ENCODE measurements around the gene ITGA8. TPM values are rescaled to one million over a fixed set of nuclear protein-coding genes. Genes with fewer than 3 reads are reported as not detected.
A peak's percentile ranks its signal among the peaks of the same experiment; 100 is the strongest.

Gene ITGA8
- total RNA-seq, 1 experiment from 2014 or later: not detected

DNA sequence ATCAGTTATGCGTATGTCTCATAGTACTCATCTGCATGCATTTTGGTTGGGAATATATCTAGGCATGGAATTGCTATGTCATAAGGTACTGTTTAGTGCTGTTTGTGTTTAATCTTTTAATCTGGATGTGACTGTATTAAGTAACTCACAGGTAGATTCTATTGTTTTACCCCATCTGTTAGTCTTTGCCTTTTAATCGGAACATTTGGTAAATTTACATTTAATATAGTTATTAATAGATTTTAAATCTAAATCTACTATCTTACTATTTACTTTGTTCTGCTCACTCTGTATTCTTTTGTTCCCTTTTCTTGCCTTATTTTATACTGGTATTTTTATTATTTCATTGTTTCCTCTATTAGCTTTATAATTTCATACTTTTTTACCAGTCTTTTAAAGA is 10.6 kb upstream of the ITGA8 start:
- DNase-seq (ENCODE audit: low spot score): no peak
- ChIA-PET CTCF (no interaction called here), POLR2A (ENCODE audit: low non-redundant PET) (no interaction called here)
- BruUV-seq (replicated peaks): no TSS peak
- TF ChIP-seq, protein P1, sequence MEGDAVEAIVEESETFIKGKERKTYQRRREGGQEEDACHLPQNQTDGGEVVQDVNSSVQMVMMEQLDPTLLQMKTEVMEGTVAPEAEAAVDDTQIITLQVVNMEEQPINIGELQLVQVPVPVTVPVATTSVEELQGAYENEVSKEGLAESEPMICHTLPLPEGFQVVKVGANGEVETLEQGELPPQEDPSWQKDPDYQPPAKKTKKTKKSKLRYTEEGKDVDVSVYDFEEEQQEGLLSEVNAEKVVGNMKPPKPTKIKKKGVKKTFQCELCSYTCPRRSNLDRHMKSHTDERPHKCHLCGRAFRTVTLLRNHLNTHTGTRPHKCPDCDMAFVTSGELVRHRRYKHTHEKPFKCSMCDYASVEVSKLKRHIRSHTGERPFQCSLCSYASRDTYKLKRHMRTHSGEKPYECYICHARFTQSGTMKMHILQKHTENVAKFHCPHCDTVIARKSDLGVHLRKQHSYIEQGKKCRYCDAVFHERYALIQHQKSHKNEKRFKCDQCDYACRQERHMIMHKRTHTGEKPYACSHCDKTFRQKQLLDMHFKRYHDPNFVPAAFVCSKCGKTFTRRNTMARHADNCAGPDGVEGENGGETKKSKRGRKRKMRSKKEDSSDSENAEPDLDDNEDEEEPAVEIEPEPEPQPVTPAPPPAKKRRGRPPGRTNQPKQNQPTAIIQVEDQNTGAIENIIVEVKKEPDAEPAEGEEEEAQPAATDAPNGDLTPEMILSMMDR (conservative IDR thresholded peaks at IDR 0.05; ENCODE audit: low read depth, low read length): no peak
- no peak for TF ChIP-seq EZH2 (IDR thresholded peaks at IDR 0.05; ENCODE audit: borderline replicate concordance, low read depth, low read length, poor library complexity, severe bottlenecking)
- Histone ChIP-seq H3K9me3 (ENCODE audit: low read depth, low read length, poor library complexity, severe bottlenecking) (no peaks in the 10 kb centered on the region), H3K27ac (ENCODE audit: low read depth, low read length, poor library complexity, severe bottlenecking) (no peak overlapping the region), H3K4me3 (ENCODE audit: low read depth, low read length, poor library complexity, severe bottlenecking) (no peak overlapping the region), H3K36me3 (ENCODE audit: insufficient read depth, low read length, poor library complexity, severe bottlenecking) (no peaks in the 10 kb centered on the region), H3K4me1 (ENCODE audit: insufficient read depth, low read length, poor library complexity, severe bottlenecking) (no peaks in the 10 kb centered on the region), H3K27me3 (replicated peaks; ENCODE audit: insufficient read depth, low read depth, low read length, poor library complexity) (peaks cover 9% of the 10 kb centered on the region)
- intact Hi-C loops (cut with micrococcal nuclease; ENCODE audit: unreplicated experiment): no loop called here

DNA sequence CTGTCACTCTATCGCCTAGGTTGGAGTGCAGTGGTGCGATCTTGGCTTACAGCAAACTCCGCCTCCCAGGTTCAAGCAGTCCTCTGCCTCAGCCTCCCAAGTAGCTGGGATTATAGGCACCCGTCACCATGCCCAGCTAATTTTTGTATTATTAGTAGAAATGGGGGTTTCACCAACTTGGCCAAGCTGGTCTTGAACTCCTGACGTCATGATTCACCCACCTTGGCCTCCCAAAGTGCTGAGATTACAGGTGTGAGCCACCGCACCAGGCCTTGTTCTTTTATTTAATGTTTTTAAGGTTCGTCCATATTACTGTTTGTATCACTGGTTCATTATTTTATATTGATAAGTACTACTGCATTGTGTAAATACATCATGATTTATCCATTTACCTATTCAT is 10.2 kb upstream of the ITGA8 start:
- no TSS peak for BruUV-seq (replicated peaks)
- intact Hi-C loops (cut with micrococcal nuclease; ENCODE audit: unreplicated experiment): loop anchor here (10.0 kb wide), 1 partner anchor 95 kb away; no protein-coding TSS in a partner anchor
- no peaks in the 10 kb centered on the region for H3K9me3 ChIP-seq (ENCODE audit: low read depth, low read length, poor library complexity, severe bottlenecking)
- TF ChIP-seq, protein P1 (conservative IDR thresholded peaks at IDR 0.05; ENCODE audit: low read depth, low read length): no peak
- TF ChIP-seq EZH2 (IDR thresholded peaks at IDR 0.05; ENCODE audit: borderline replicate concordance, low read depth, low read length, poor library complexity, severe bottlenecking): no peak
- no peak overlapping the region for H3K4me3 ChIP-seq (ENCODE audit: low read depth, low read length, poor library complexity, severe bottlenecking)
- ChIA-PET CTCF (interaction anchor here (0.6 to 0.7 kb wide), 2 partner anchors 14 to 17 kb away, joined by 5 to 21 read pairs; no protein-coding TSS in a partner anchor), POLR2A (ENCODE audit: low non-redundant PET) (no interaction called here)
- H3K4me1 ChIP-seq (ENCODE audit: insufficient read depth, low read length, poor library complexity, severe bottlenecking): no peaks in the 10 kb centered on the region
- no peaks in the 10 kb centered on the region for H3K36me3 ChIP-seq (ENCODE audit: insufficient read depth, low read length, poor library complexity, severe bottlenecking)
- H3K27me3 ChIP-seq (replicated peaks; ENCODE audit: insufficient read depth, low read depth, low read length, poor library complexity): peaks cover 6% of the 10 kb centered on the region
- H3K27ac ChIP-seq (ENCODE audit: low read depth, low read length, poor library complexity, severe bottlenecking): no peak overlapping the region
- no peak for DNase-seq (ENCODE audit: low spot score)

DNA sequence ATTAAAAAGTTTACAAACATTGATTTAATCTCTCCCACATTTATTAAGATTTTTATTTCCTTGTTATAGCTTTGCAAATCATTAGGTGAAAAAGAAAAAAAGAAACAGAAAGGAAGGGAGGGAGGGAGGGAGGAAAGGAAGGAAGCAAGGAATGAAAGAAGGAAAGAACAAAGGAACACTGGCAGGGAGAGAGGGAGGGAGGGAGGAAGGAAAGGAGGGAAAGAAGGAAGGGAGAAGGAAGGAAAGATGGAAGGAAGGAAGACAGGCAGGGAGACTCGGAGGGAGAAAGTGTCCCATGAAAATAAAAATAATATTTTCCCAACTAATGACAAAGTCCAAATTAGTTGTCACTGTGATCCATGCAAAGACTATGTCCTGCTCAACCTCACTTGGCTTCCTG is 6.3 kb upstream of the ITGA8 start:
- TF ChIP-seq EZH2 (IDR thresholded peaks at IDR 0.05; ENCODE audit: borderline replicate concordance, low read depth, low read length, poor library complexity, severe bottlenecking): no peak
- TF ChIP-seq, protein P1 (conservative IDR thresholded peaks at IDR 0.05; ENCODE audit: low read depth, low read length): peak; percentile 16; the same call in 1 of the 2 replicates
- intact Hi-C loops (cut with micrococcal nuclease; ENCODE audit: unreplicated experiment): loop anchor here (10.0 kb wide), 1 partner anchor 99 kb away; no protein-coding TSS in a partner anchor
- CTCF ChIA-PET: interaction anchor here (0.7 to 1.5 kb wide), 3 partner anchors 93 to 162 kb away, joined by 4 to 8 read pairs (median 4); no protein-coding TSS in a partner anchor
- H3K36me3 ChIP-seq (ENCODE audit: insufficient read depth, low read length, poor library complexity, severe bottlenecking): no peaks in the 10 kb centered on the region
- H3K4me1 ChIP-seq (ENCODE audit: insufficient read depth, low read length, poor library complexity, severe bottlenecking): no peaks in the 10 kb centered on the region
- no peaks in the 10 kb centered on the region for H3K9me3 ChIP-seq (ENCODE audit: low read depth, low read length, poor library complexity, severe bottlenecking)
- BruUV-seq (replicated peaks): no TSS peak
- H3K4me3 ChIP-seq (ENCODE audit: low read depth, low read length, poor library complexity, severe bottlenecking): no peak overlapping the region
- no peak overlapping the region for H3K27ac ChIP-seq (ENCODE audit: low read depth, low read length, poor library complexity, severe bottlenecking)
- DNase-seq (ENCODE audit: low spot score): no peak
- peaks cover 33% of the 10 kb centered on the region for H3K27me3 ChIP-seq (replicated peaks; ENCODE audit: insufficient read depth, low read depth, low read length, poor library complexity)
- POLR2A ChIA-PET (ENCODE audit: low non-redundant PET): no interaction called here
